ENCODE data around the gene UBE2C. TPM values are rescaled to one million over a fixed set of nuclear protein-coding genes. Genes with fewer than 3 reads are reported as not detected.
"Not testable (repeated sequence)": the region's sequence is repeated elsewhere in the genome, so short reads cannot be mapped to it uniquely, and the experiment has no call there.

UBE2C gene
- total RNA-seq, 2 experiments from 2014 or later: 185 to 188 TPM

- Mint-ChIP-seq H3K27ac (no peak overlapping the region), H3K9me3 (no peaks in the 10 kb centered on the region), H3K4me1 (peaks cover 15% of the 10 kb centered on the region), H3K4me3 (no peak overlapping the region), H3K27me3 (peaks cover 19% of the 10 kb centered on the region), H3K36me3 (peaks cover 24% of the 10 kb centered on the region)
- DNase-seq: no peak
Observed at GRCh38 chr20:45818239-45818638, 5.8 kb downstream of the UBE2C start.

- no peaks in the 10 kb centered on the region for H3K9me3 Mint-ChIP-seq
- peaks cover 16% of the 10 kb centered on the region for H3K4me1 Mint-ChIP-seq
- no peak overlapping the region for H3K4me3 Mint-ChIP-seq
- peaks cover 14% of the 10 kb centered on the region for H3K36me3 Mint-ChIP-seq
- H3K27me3 Mint-ChIP-seq: peaks cover 31% of the 10 kb centered on the region
- DNase-seq: no peak
- H3K27ac Mint-ChIP-seq: no peak overlapping the region
Observed at GRCh38 chr20:45819466-45819865, 7.0 kb downstream of the UBE2C start.

- DNase-seq: no peak
- H3K9me3 Mint-ChIP-seq: no peaks in the 10 kb centered on the region
- no peak overlapping the region for H3K4me3 Mint-ChIP-seq
- peaks cover 1% of the 10 kb centered on the region for H3K36me3 Mint-ChIP-seq
- H3K27ac Mint-ChIP-seq: no peak overlapping the region
- H3K27me3 Mint-ChIP-seq: peaks cover 36% of the 10 kb centered on the region
- peaks cover 12% of the 10 kb centered on the region for H3K4me1 Mint-ChIP-seq
Observed at GRCh38 chr20:45821947-45822346, 9.5 kb downstream of the UBE2C start.

- Mint-ChIP-seq H3K4me3 (no peak overlapping the region), H3K9me3 (no peaks in the 10 kb centered on the region), H3K27me3 (peaks cover 36% of the 10 kb centered on the region), H3K36me3 (no peaks in the 10 kb centered on the region), H3K27ac (no peak overlapping the region), H3K4me1 (peaks cover 12% of the 10 kb centered on the region)
- peak; percentile 15 for DNase-seq
Observed at GRCh38 chr20:45822857-45823256, 10.4 kb downstream of the UBE2C start.

- no peaks in the 10 kb centered on the region for H3K36me3 Mint-ChIP-seq
Observed at GRCh38 chr20:45823949-45824835, 11.7 kb downstream of the UBE2C start.

GRCh38 chr20:45826381-45827019 is 14.1 kb downstream of the UBE2C start:
- Mint-ChIP-seq H3K27me3 (peaks cover 34% of the 10 kb centered on the region), H3K9me3 (no peaks in the 10 kb centered on the region), H3K4me1 (peaks cover 12% of the 10 kb centered on the region), H3K27ac (no peak overlapping the region), H3K4me3 (no peak overlapping the region), H3K36me3 (no peaks in the 10 kb centered on the region)
- DNase-seq: no peak

More at GRCh38 chr20:45823949-45824835, 11.7 kb downstream of the UBE2C start:
- Mint-ChIP-seq H3K27me3 (peaks cover 36% of the 10 kb centered on the region), H3K27ac (peak overlapping the region; percentile 41), H3K4me3 (peak overlapping the region; percentile 49), H3K4me1 (peaks cover 12% of the 10 kb centered on the region), H3K9me3 (no peaks in the 10 kb centered on the region)
- peak; percentile 62 for DNase-seq

GRCh38 chr20:45827030-45827652 is 14.7 kb downstream of the UBE2C start, which contains the start of gene TNNC2:
Gene TNNC2, minus strand, starts transcription at chr20:45827312. Its CDS starts 64 bp downstream, at chr20:45827248.
- no peak within 1 kb of the TSS for H3K4me3 Mint-ChIP-seq

GRCh38 chr20:45827712-45828111 is 15.3 kb downstream of the UBE2C start:
- Mint-ChIP-seq H3K4me1 (peaks cover 9% of the 10 kb centered on the region), H3K9me3 (no peaks in the 10 kb centered on the region), H3K36me3 (no peaks in the 10 kb centered on the region), H3K27me3 (peaks cover 25% of the 10 kb centered on the region), H3K27ac (no peak overlapping the region), H3K4me3 (no peak overlapping the region)
- no peak for DNase-seq

More at GRCh38 chr20:45827030-45827652, 14.7 kb downstream of the UBE2C start, which contains the start of gene TNNC2:
- Mint-ChIP-seq H3K4me1 (peaks cover 12% of the 10 kb centered on the region), H3K36me3 (no peaks in the 10 kb centered on the region), H3K9me3 (no peaks in the 10 kb centered on the region), H3K27me3 (peaks cover 31% of the 10 kb centered on the region), H3K27ac (no peak within 1 kb of the TSS)
- no peak for DNase-seq

GRCh38 chr20:45828589-45828988 is 16.1 kb downstream of the UBE2C start:
- Mint-ChIP-seq H3K27ac (no peak overlapping the region), H3K4me3 (no peak overlapping the region), H3K27me3 (peaks cover 16% of the 10 kb centered on the region), H3K36me3 (no peaks in the 10 kb centered on the region), H3K9me3 (no peaks in the 10 kb centered on the region), H3K4me1 (peaks cover 13% of the 10 kb centered on the region)
- no peak for DNase-seq

GRCh38 chr20:45829673-45830106 is 17.2 kb downstream of the UBE2C start:
- DNase-seq, H3K27me3 Mint-ChIP-seq, H3K9me3 Mint-ChIP-seq, H3K4me3 Mint-ChIP-seq, H3K36me3 Mint-ChIP-seq, H3K27ac Mint-ChIP-seq, H3K4me1 Mint-ChIP-seq: not testable (repeated sequence)

- peaks cover 8% of the 10 kb centered on the region for H3K4me1 Mint-ChIP-seq
- H3K27me3 Mint-ChIP-seq: peaks cover 3% of the 10 kb centered on the region
- no peaks in the 10 kb centered on the region for H3K36me3 Mint-ChIP-seq
- no peak overlapping the region for H3K27ac Mint-ChIP-seq
- DNase-seq: no peak
- H3K9me3 Mint-ChIP-seq: no peaks in the 10 kb centered on the region
- H3K4me3 Mint-ChIP-seq: peak overlapping the region; percentile 75
Observed at GRCh38 chr20:45832619-45833018, 20.2 kb downstream of the UBE2C start.

GRCh38 chr20:45833030-45833882 is 20.8 kb downstream of the UBE2C start, which contains the start of gene SNX21:
Gene SNX21, plus strand, starts transcription at chr20:45833799. Its CDS starts 121 bp downstream, at chr20:45833920.
- peaks cover 8% of the 10 kb centered on the region for H3K4me1 Mint-ChIP-seq
- peaks cover 3% of the 10 kb centered on the region for H3K27me3 Mint-ChIP-seq
- DNase-seq: peak; percentile 38
- H3K9me3 Mint-ChIP-seq: no peaks in the 10 kb centered on the region
- peak within 1 kb of the TSS; percentile 75 for H3K4me3 Mint-ChIP-seq
- H3K36me3 Mint-ChIP-seq: no peaks in the 10 kb centered on the region
- H3K27ac Mint-ChIP-seq: no peak within 1 kb of the TSS

GRCh38 chr20:45833883-45834796 is 21.7 kb downstream of the UBE2C start:
- no peaks in the 10 kb centered on the region for H3K9me3 Mint-ChIP-seq
- H3K27ac Mint-ChIP-seq: no peak overlapping the region
- peaks cover 8% of the 10 kb centered on the region for H3K4me1 Mint-ChIP-seq
- H3K27me3 Mint-ChIP-seq: peaks cover 3% of the 10 kb centered on the region
- no peaks in the 10 kb centered on the region for H3K36me3 Mint-ChIP-seq
- peak overlapping the region; percentile 29 for H3K4me3 Mint-ChIP-seq
- peak; percentile 53 for DNase-seq
